ENCODE data around the gene LRRN3. TPM values are rescaled to one million over a fixed set of nuclear protein-coding genes. Genes with fewer than 3 reads are reported as not detected.

LRRN3 gene
- total and polyA plus RNA-seq, 10 of the 15 experiments (the other 5 are each of a cell fraction or from before 2014, with no cell fraction given) = 0.02 to 0.24 (median 0.11) TPM; not detected in 3

DNA sequence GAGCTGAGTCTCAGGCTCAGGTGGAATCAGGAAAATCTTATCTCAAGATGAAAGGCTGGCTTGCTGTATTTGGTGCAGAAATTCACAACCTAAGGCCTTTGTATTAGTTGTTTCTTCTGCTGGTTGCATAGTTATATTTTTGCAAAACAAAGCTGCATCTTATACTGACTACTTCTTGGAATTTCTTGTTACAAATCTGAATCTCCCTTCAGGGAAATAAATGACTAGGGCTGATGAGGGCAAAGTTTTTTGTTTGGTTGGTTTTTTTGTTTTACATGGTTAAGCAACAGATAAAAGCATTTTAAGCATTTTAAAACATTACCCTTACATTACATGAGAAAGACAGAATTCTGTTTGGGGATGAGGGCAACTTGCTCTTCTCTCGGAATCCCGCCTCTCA lies 13.9 kb upstream of the LRRN3 start:
- no peaks in the 10 kb centered on the region for H3K79me2 ChIP-seq (ENCODE audit: control insufficient read depth, insufficient read depth, low read length)
- no peak overlapping the region for H3K4me3 ChIP-seq
- no peak overlapping the region for H3K9ac ChIP-seq (ENCODE audit: control insufficient read depth, insufficient read depth, low read length)
- peaks cover 13% of the 10 kb centered on the region; the same call in 1 of the 2 replicates for H3K4me1 ChIP-seq (ENCODE audit: control insufficient read depth, insufficient read depth, low read length)
- ChIA-PET CTCF (interaction anchor here (0.7 to 0.9 kb wide), 2 partner anchors 25 to 653 kb away, joined by 3 to 4 read pairs; no protein-coding TSS in a partner anchor), POLR2A (interaction anchor here (1.1 kb wide), 1 partner anchor 33 kb away, joined by 3 read pairs; no protein-coding TSS in a partner anchor), SMC1A (ENCODE audit: uncharacterized antibody, unreplicated experiment) (no interaction called here), RAD21 (ENCODE audit: unreplicated experiment) (no interaction called here)
- in situ Hi-C loops (cut with MboI) = no loop called here
- no peaks in the 10 kb centered on the region for H3K9me3 ChIP-seq (replicated peaks; ENCODE audit: control insufficient read depth, insufficient read depth, low read length)
- 97% methylated on average over 2 of the region's 2 CpGs for WGBS (ENCODE audit: insufficient coverage, insufficient replicate concordance, low lambda C conversion rate, missing lambda C conversion rate)
- no peak overlapping the region for H2AFZ ChIP-seq (ENCODE audit: control insufficient read depth, low read depth, low read length)
- BruUV-seq (replicated peaks) = no TSS peak
- ATAC-seq = no peak
- intact Hi-C loops (cut with micrococcal nuclease; ENCODE audit: unreplicated experiment) = no loop called here
- no peak for FAIRE-seq
- no peaks in the 10 kb centered on the region for H3K36me3 ChIP-seq (ENCODE audit: control insufficient read depth in 2 of 2, insufficient read depth in 2 of 2, low read length in 1 of 2)
- no peaks in the 10 kb centered on the region for H4K20me1 ChIP-seq (ENCODE audit: control insufficient read depth, insufficient read depth)
- DNase-seq (ENCODE audit: low read depth, low spot score) = no peak
- TF ChIP-seq FOXM1 (IDR thresholded peaks at IDR 0.05; ENCODE audit: low read depth, low read length) (no peak), ZNF592 (IDR thresholded peaks at IDR 0.05) (no peak), GABPA (IDR thresholded peaks at IDR 0.05; ENCODE audit: low read depth) (no peak), EZH2 (IDR thresholded peaks at IDR 0.05; ENCODE audit: borderline replicate concordance, control insufficient read depth, low read depth, low read length) (no peak), CBX3 (IDR thresholded peaks at IDR 0.05; ENCODE audit: borderline replicate concordance, low read depth) (no peak), ZSCAN29 (IDR thresholded peaks at IDR 0.05) (no peak), ZZZ3 (IDR thresholded peaks at IDR 0.05; ENCODE audit: control insufficient read depth, insufficient read length, low read depth) (no peak), MEF2B (IDR thresholded peaks at IDR 0.05; ENCODE audit: partially characterized antibody, poor library complexity, severe bottlenecking) (no peak), NFIC (IDR thresholded peaks at IDR 0.05; ENCODE audit: low read depth, low read length) (no peak), SREBF1 (IDR thresholded peaks at IDR 0.05; ENCODE audit: low read length) (no peak), RCOR1 (conservative IDR thresholded peaks at IDR 0.05; ENCODE audit: low read depth, low read length) (no peak), CHD1 (IDR thresholded peaks at IDR 0.05; ENCODE audit: low read depth, low read length) (no peak), ZNF24 (IDR thresholded peaks at IDR 0.05) (no peak), NBN (IDR thresholded peaks at IDR 0.05) (no peak), KAT2A (conservative IDR thresholded peaks at IDR 0.05; ENCODE audit: control insufficient read depth, low read depth, low read length) (no peak), POLR2AphosphoS2 (IDR thresholded peaks at IDR 0.05; ENCODE audit: low read depth, low read length) (no peak)
- TF ChIP-seq, protein P1, sequence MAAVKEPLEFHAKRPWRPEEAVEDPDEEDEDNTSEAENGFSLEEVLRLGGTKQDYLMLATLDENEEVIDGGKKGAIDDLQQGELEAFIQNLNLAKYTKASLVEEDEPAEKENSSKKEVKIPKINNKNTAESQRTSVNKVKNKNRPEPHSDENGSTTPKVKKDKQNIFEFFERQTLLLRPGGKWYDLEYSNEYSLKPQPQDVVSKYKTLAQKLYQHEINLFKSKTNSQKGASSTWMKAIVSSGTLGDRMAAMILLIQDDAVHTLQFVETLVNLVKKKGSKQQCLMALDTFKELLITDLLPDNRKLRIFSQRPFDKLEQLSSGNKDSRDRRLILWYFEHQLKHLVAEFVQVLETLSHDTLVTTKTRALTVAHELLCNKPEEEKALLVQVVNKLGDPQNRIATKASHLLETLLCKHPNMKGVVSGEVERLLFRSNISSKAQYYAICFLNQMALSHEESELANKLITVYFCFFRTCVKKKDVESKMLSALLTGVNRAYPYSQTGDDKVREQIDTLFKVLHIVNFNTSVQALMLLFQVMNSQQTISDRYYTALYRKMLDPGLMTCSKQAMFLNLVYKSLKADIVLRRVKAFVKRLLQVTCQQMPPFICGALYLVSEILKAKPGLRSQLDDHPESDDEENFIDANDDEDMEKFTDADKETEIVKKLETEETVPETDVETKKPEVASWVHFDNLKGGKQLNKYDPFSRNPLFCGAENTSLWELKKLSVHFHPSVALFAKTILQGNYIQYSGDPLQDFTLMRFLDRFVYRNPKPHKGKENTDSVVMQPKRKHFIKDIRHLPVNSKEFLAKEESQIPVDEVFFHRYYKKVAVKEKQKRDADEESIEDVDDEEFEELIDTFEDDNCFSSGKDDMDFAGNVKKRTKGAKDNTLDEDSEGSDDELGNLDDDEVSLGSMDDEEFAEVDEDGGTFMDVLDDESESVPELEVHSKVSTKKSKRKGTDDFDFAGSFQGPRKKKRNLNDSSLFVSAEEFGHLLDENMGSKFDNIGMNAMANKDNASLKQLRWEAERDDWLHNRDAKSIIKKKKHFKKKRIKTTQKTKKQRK (IDR thresholded peaks at IDR 0.05; ENCODE audit: low read depth, low read length) = no peak
- no peak overlapping the region for H3K27ac ChIP-seq (ENCODE audit: control insufficient read depth, insufficient read depth)
- no peaks in the 10 kb centered on the region for H3K27me3 ChIP-seq (replicated peaks in 1 of 2; ENCODE audit: control insufficient read depth in 2 of 2, insufficient read depth in 2 of 2, low read length in 1 of 2)
- no peak overlapping the region for H3K4me2 ChIP-seq (ENCODE audit: control insufficient read depth, insufficient read depth)

All from GM12878 (cell line).